Parathyroid adenoma (tissue), 2 donors: ENCODE data around the gene DAGLA.

Source experiments
- H2AFZ ChIP-seq: fragments of 300-600 bp; sonication (generic); one replicate; pipeline ENCODE4 v1.7.0; 2017; ENCODE audit warnings: antibody characterized with exemption, mild to moderate bottlenecking
- H3K27ac ChIP-seq: fragments of 300-600 bp; sonication (generic); one replicate; pipeline ENCODE4 v1.7.0; 2017
- H3K27me3 ChIP-seq: fragments of 300-600 bp; sonication (generic); one replicate; pipeline ENCODE4 v1.7.0; 2017; ENCODE audit warnings: low read length; ENCODE audit not compliant: control insufficient read depth, insufficient read depth
- H3K36me3 ChIP-seq: fragments of 300-600 bp; sonication (generic); one replicate; pipeline ENCODE4 v1.7.0; 2017; ENCODE audit warnings: low read length; ENCODE audit not compliant: control insufficient read depth, insufficient read depth
- H3K4me1 ChIP-seq: fragments of 300-600 bp; sonication (generic); one replicate; pipeline ENCODE4 v1.7.0; 2017; ENCODE audit warnings: control low read depth
- H3K4me2 ChIP-seq: fragments of 300-600 bp; sonication (generic); one replicate; pipeline ENCODE4 v1.7.0; 2017; ENCODE audit warnings: low read length
- H3K4me3 ChIP-seq: fragments of 300-600 bp; sonication (generic); one replicate; pipeline ENCODE4 v1.7.0; 2017; ENCODE audit warnings: low read depth, low read length
- H3K79me2 ChIP-seq: fragments of 300-600 bp; sonication (generic); one replicate; pipeline ENCODE4 v1.7.0; 2017; ENCODE audit warnings: control low read depth
- H3K9ac ChIP-seq: fragments of 300-600 bp; sonication (generic); one replicate; pipeline ENCODE4 v1.7.0; 2017; ENCODE audit warnings: mild to moderate bottlenecking
- H3K9me3 ChIP-seq: fragments of 300-600 bp; sonication (generic); one replicate; pipeline ENCODE4 v1.7.0; 2017; ENCODE audit warnings: low read length; ENCODE audit not compliant: control insufficient read depth
- TF ChIP-seq, protein P1 (sequence below): fragments of 300-600 bp; sonication (generic); IDR thresholded peaks from one replicate; pipeline ENCODE4 v1.7.0; 2017; ENCODE audit warnings: antibody characterized with exemption, mild to moderate bottlenecking
- donor health status: primary hyperparathyroidism.

DAGLA gene

DNA sequence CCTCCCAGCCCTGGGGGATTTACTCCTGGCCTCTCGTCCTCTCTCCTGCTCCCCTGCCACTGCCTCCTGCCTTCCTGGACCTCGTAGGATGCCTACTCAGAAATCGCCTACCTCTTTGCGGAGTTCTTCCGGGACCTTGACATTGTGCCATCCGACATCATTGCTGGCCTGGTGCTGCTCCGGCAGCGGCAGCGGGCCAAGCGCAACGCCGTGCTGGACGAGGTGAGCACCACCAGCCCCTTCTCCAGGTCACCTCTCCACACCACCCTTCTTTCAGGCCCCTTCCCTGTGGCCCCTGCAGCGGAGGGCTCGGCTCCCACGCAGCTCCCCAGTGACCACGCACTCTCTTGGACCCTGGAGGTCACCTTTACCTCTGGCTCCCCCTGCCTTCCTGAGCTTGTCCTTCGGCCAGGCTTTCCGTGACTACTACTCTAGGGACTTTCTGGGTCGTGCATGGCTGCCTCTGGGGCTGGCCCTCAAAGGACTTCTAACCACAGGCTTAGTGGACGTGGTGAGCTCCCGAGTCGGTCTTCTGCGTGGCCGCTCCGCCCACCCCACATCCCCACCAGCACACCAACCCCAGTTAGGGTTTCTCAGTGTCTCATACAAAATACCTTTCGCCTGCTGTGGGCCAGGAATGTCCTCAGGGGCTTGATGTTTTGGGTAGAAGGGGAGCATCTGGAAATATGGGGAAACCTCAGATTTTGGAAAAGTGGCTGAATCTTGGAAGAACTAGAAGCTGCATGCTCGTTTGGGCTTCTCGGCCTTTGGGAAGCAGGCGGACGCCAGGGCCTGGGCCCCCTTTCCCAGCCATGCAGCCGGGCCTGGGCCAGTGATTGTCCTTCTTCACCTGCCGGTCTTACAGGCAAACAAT, 48.1 kb downstream of the DAGLA start:
- no peaks in the 10 kb centered on the region for H3K27me3 ChIP-seq
- H3K36me3 ChIP-seq, result no peaks in the 10 kb centered on the region
- no peak overlapping the region for H3K4me2 ChIP-seq
- H3K27ac ChIP-seq, result no peak overlapping the region
- no peaks in the 10 kb centered on the region for H3K4me1 ChIP-seq
- no peaks in the 10 kb centered on the region for H3K9me3 ChIP-seq
- no peak overlapping the region for H3K4me3 ChIP-seq
- no peak overlapping the region for H2AFZ ChIP-seq
- H3K9ac ChIP-seq, result no peak overlapping the region
- no peaks in the 10 kb centered on the region for H3K79me2 ChIP-seq
- TF ChIP-seq, protein P1, sequence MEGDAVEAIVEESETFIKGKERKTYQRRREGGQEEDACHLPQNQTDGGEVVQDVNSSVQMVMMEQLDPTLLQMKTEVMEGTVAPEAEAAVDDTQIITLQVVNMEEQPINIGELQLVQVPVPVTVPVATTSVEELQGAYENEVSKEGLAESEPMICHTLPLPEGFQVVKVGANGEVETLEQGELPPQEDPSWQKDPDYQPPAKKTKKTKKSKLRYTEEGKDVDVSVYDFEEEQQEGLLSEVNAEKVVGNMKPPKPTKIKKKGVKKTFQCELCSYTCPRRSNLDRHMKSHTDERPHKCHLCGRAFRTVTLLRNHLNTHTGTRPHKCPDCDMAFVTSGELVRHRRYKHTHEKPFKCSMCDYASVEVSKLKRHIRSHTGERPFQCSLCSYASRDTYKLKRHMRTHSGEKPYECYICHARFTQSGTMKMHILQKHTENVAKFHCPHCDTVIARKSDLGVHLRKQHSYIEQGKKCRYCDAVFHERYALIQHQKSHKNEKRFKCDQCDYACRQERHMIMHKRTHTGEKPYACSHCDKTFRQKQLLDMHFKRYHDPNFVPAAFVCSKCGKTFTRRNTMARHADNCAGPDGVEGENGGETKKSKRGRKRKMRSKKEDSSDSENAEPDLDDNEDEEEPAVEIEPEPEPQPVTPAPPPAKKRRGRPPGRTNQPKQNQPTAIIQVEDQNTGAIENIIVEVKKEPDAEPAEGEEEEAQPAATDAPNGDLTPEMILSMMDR, result no peak

DNA sequence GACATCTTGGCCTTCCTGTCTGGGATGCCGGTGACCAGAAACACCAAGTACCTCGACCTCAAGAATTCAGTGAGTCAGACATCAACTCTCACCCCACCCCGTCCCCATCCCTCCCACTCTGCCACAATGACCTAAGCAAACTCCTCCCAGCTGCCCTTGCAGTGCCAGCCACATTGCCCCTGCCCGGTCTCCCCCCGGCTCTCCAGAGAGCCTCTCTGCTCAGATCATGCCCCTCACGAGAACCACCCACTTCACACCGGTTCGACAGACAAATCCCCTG, 48.7 kb downstream of the DAGLA start:
- Histone ChIP-seq H3K9me3 (no peaks in the 10 kb centered on the region), H3K4me1 (no peaks in the 10 kb centered on the region), H2AFZ (no peak overlapping the region), H3K9ac (no peak overlapping the region), H3K27me3 (no peaks in the 10 kb centered on the region), H3K4me3 (no peak overlapping the region), H3K4me2 (no peak overlapping the region), H3K27ac (no peak overlapping the region), H3K36me3 (no peaks in the 10 kb centered on the region), H3K79me2 (no peaks in the 10 kb centered on the region)
- TF ChIP-seq, protein P1, result no peak

DNA sequence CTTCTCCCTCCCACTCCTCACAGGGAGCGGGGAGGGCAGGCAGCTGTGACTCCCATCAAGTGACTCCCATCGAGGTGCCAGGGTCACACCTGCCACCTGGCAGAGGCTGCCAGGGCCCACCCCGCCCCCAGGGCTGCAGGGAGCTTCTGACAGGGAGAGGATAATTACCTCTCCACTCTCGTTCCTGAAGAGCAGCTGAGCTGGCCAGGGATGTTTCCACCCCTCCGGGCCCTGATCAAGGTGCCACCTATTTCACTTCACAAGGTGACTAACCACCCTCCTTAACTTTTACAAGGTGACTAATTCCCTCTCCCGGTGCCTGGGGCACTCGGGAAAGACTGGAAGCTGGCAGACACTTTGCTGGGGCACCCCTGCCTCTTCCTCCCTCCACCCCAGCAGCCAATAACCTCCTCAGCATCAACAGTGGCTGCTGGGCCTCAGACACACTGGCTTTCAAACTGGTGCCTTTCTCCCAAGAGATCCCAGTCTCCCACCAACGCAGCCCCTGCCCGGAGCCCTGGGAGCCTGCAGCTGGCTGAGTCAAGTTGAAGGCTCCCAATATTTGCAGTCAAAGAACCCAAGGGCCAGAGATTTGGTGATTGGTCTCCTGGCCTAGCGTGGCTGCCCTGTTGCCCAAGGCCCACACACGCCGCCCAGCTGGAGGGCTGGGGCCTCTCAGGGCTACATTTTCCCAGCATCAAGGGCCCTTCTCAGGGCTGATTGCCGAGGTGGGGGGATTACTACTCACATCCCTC, 50.2 kb downstream of the DAGLA start:
- no peak overlapping the region for H3K4me2 ChIP-seq

GRCh38 chr11:61731211-61731951, 51.2 kb downstream of the DAGLA start:
- Histone ChIP-seq H2AFZ (no peak overlapping the region), H3K27me3 (no peaks in the 10 kb centered on the region), H3K4me3 (no peak overlapping the region), H3K79me2 (no peaks in the 10 kb centered on the region), H3K4me2 (no peak overlapping the region), H3K9ac (no peak overlapping the region), H3K27ac (no peak overlapping the region), H3K9me3 (no peaks in the 10 kb centered on the region), H3K36me3 (no peaks in the 10 kb centered on the region), H3K4me1 (no peaks in the 10 kb centered on the region)
- TF ChIP-seq, protein P1, result no peak

More for the DNA sequence above, 50.2 kb downstream of the DAGLA start:
- Histone ChIP-seq H3K27me3 (no peaks in the 10 kb centered on the region), H3K36me3 (no peaks in the 10 kb centered on the region), H2AFZ (no peak overlapping the region), H3K4me1 (no peaks in the 10 kb centered on the region), H3K9ac (no peak overlapping the region), H3K79me2 (no peaks in the 10 kb centered on the region), H3K4me3 (no peak overlapping the region), H3K9me3 (no peaks in the 10 kb centered on the region), H3K27ac (no peak overlapping the region)
- TF ChIP-seq, protein P1, result no peak
